ENCODE measurements around the gene BAZ1B. TPM values are rescaled to one million over a fixed set of nuclear protein-coding genes. Genes with fewer than 3 reads are reported as not detected.

BAZ1B gene
- total and polyA plus RNA-seq, 2 of the 4 experiments (the other 2 are of a cell fraction): 20.2 to 45.0 TPM

GRCh38 chr7:73437091-73437490, 85.0 kb downstream of the BAZ1B start:
- H3K27me3 ChIP-seq (ENCODE audit: control insufficient read depth, insufficient read depth, low read length): no peaks in the 10 kb centered on the region
- no peak for TF ChIP-seq USF2 (IDR thresholded peaks at IDR 0.05; ENCODE audit: low read depth, low read length)
- no peak for DNase-seq

More at GRCh38 chr7:73437091-73437490, 85.0 kb downstream of the BAZ1B start:
- Histone ChIP-seq H2AK9ac (replicated peaks; ENCODE audit: low read depth, low read length, poor library complexity) (no peak overlapping the region), H4K5ac (ENCODE audit: low read depth, low read length) (no peak overlapping the region), H2BK5ac (ENCODE audit: low read depth, low read length, poor library complexity, severe bottlenecking) (no peak overlapping the region), H3K56ac (ENCODE audit: extremely low read depth, insufficient read depth, low read length) (no peak overlapping the region), H2BK15ac (ENCODE audit: low read depth, low read length) (no peak overlapping the region), H3K27ac (ENCODE audit: insufficient read depth, low read length) (no peak overlapping the region), H3K23ac (ENCODE audit: low read depth, low read length) (no peak overlapping the region), H3K4me2 (ENCODE audit: low read depth, low read length) (no peak overlapping the region), H2BK120ac (ENCODE audit: low read depth, low read length) (no peak overlapping the region), H3K18ac (ENCODE audit: low read depth, low read length) (no peak overlapping the region), H4K8ac (ENCODE audit: low read depth in 2 of 2, low read length in 2 of 2) (no peak overlapping the region), H3K14ac (replicated peaks; ENCODE audit: low read depth, low read length) (no peak overlapping the region), H2AK5ac (ENCODE audit: low read depth, low read length) (no peak overlapping the region), H3K9ac (ENCODE audit: low read depth, low read length) (no peak overlapping the region), H2AFZ (replicated peaks; ENCODE audit: low read length, poor library complexity) (no peak overlapping the region), H4K91ac (ENCODE audit: insufficient read depth, low read depth, low read length) (no peak overlapping the region), H4K20me1 (ENCODE audit: insufficient read depth, low read length) (no peaks in the 10 kb centered on the region; the same call in 1 of the 2 replicates), H3K4me1 (ENCODE audit: control insufficient read depth, insufficient read depth, low read length) (peaks cover 3% of the 10 kb centered on the region; the same call in 1 of the 2 replicates), H3K36me3 (ENCODE audit: control insufficient read depth, insufficient read depth, low read length) (peaks cover 22% of the 10 kb centered on the region), H3K9me1 (ENCODE audit: insufficient read depth, low read length) (0 out of 2 replicates have a peak, but pooled peaks cover 6% of the 10 kb centered on the region), H2BK20ac (ENCODE audit: low read depth, low read length) (no peak overlapping the region), H3K4me3 (ENCODE audit: insufficient read depth, low read depth, low read length) (no peak overlapping the region), H3K9me3 (ENCODE audit: control insufficient read depth, insufficient read depth, low read length) (no peaks in the 10 kb centered on the region), H3K4ac (ENCODE audit: low read depth, low read length) (no peak overlapping the region), H3K79me1 (ENCODE audit: low read depth in 1 of 2, low read length in 2 of 2) (peaks cover 0 to 9% of the 10 kb centered on the region in 2 experiments; a peak in 1 of 4 replicates)
- dilution Hi-C loops (cut with HindIII; ENCODE audit: low sequenced_read_pairs, unreplicated experiment): no loop called here
- POLR2A ChIA-PET (ENCODE audit: unreplicated experiment): no interaction called here
- no CpG with 5 or more reads among the region's 10 CpGs for WGBS, 2 experiments (ENCODE audit: extremely low coverage in 2 of 2, insufficient read length in 1 of 2)
- in situ Hi-C loops (cut with MboI; ENCODE audit: low sequenced_read_pairs): loop anchor here (5.0 kb wide), 1 partner anchor 95 kb away; no protein-coding TSS in a partner anchor
- no peak for ATAC-seq (ENCODE audit: low read depth)
- BruUV-seq (replicated peaks): no TSS peak
- intact Hi-C loops (cut with micrococcal nuclease): no loop called here
- CTCF ChIA-PET: no interaction called here
